ENCODE data around the gene TLE4. TPM values are rescaled to one million over a fixed set of nuclear protein-coding genes. Genes with fewer than 3 reads are reported as not detected.
"Not testable (repeated sequence)": the region's sequence is repeated elsewhere in the genome, so short reads cannot be mapped to it uniquely, and the experiment has no call there.

TLE4 gene
- total RNA-seq, 1 experiment from 2014 or later: 8.7 TPM

GRCh38 chr9:79603222-79603920 is 31.6 kb downstream of the TLE4 start:
- Mint-ChIP-seq H3K27ac (ENCODE audit: low read depth, unreplicated experiment) (no peak overlapping the region), H3K36me3 (ENCODE audit: insufficient read depth, unreplicated experiment) (no peaks in the 10 kb centered on the region), H3K27me3 (ENCODE audit: insufficient read depth, unreplicated experiment) (no peaks in the 10 kb centered on the region), H3K4me3 (ENCODE audit: unreplicated experiment) (no peak overlapping the region), H3K9me3 (ENCODE audit: unreplicated experiment) (no peaks in the 10 kb centered on the region), H3K4me1 (ENCODE audit: insufficient read depth, unreplicated experiment) (no peaks in the 10 kb centered on the region)
- BruUV-seq (replicated peaks): no TSS peak
- TF ChIP-seq, protein P1, sequence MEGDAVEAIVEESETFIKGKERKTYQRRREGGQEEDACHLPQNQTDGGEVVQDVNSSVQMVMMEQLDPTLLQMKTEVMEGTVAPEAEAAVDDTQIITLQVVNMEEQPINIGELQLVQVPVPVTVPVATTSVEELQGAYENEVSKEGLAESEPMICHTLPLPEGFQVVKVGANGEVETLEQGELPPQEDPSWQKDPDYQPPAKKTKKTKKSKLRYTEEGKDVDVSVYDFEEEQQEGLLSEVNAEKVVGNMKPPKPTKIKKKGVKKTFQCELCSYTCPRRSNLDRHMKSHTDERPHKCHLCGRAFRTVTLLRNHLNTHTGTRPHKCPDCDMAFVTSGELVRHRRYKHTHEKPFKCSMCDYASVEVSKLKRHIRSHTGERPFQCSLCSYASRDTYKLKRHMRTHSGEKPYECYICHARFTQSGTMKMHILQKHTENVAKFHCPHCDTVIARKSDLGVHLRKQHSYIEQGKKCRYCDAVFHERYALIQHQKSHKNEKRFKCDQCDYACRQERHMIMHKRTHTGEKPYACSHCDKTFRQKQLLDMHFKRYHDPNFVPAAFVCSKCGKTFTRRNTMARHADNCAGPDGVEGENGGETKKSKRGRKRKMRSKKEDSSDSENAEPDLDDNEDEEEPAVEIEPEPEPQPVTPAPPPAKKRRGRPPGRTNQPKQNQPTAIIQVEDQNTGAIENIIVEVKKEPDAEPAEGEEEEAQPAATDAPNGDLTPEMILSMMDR (IDR thresholded peaks at IDR 0.05; ENCODE audit: unreplicated experiment): no peak
- CTCF ChIA-PET: no interaction called here
- no peak for DNase-seq (ENCODE audit: unreplicated experiment)
- intact Hi-C loops (cut with micrococcal nuclease): no loop called here
- POLR2A ChIA-PET: no interaction called here

- no peaks in the 10 kb centered on the region for H3K27me3 Mint-ChIP-seq (ENCODE audit: insufficient read depth, unreplicated experiment)
- H3K4me1 Mint-ChIP-seq (ENCODE audit: insufficient read depth, unreplicated experiment): no peaks in the 10 kb centered on the region
- ChIA-PET CTCF (interaction anchor here (0.6 kb wide), 1 partner anchor 1100 kb away, joined by 3 read pairs; no protein-coding TSS in a partner anchor), POLR2A (interaction anchor here (0.7 kb wide), 1 partner anchor 29 kb away, joined by 3 read pairs; no protein-coding TSS in a partner anchor)
- no peak overlapping the region for H3K27ac Mint-ChIP-seq (ENCODE audit: low read depth, unreplicated experiment)
- DNase-seq (ENCODE audit: unreplicated experiment): no peak
- no peak overlapping the region for H3K4me3 Mint-ChIP-seq (ENCODE audit: unreplicated experiment)
- intact Hi-C loops (cut with micrococcal nuclease): no loop called here
- TF ChIP-seq, protein P1 (IDR thresholded peaks at IDR 0.05; ENCODE audit: unreplicated experiment): no peak
- no peaks in the 10 kb centered on the region for H3K9me3 Mint-ChIP-seq (ENCODE audit: unreplicated experiment)
- no peaks in the 10 kb centered on the region for H3K36me3 Mint-ChIP-seq (ENCODE audit: insufficient read depth, unreplicated experiment)
- BruUV-seq (replicated peaks): no TSS peak
These were observed 32.4 kb downstream of the TLE4 start for GRCh38 chr9:79604149-79604548.

GRCh38 chr9:79604921-79605562 is 33.3 kb downstream of the TLE4 start:
- DNase-seq (ENCODE audit: unreplicated experiment): no peak
- BruUV-seq (replicated peaks): no TSS peak
- CTCF ChIA-PET: interaction anchor here (0.7 to 0.9 kb wide), 2 partner anchors 9 to 550 kb away, joined by 3 read pairs; no protein-coding TSS in a partner anchor

DNA sequence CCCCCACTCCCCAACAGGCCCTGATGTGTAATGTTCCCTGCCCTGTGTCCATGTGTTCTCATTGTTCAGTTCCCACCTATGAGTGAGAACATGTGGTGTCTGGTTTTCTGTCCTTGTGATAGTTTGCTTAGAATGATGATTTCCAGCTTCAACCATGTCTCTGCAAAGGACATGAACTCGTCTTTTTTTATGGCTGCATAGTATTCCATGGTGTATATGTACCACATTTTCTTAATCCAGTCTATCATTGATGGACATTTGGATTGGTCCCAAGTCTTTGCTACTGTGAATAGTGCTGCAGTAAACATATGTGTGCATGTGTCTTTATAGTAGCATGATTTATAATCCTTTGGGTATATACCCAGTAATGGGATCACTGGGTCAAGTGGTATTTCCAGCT is 34.8 kb downstream of the TLE4 start:
- H3K4me1 Mint-ChIP-seq (ENCODE audit: insufficient read depth, unreplicated experiment); H3K9me3 Mint-ChIP-seq (ENCODE audit: unreplicated experiment); H3K27me3 Mint-ChIP-seq (ENCODE audit: insufficient read depth, unreplicated experiment); POLR2A ChIA-PET; CTCF ChIA-PET; H3K27ac Mint-ChIP-seq (ENCODE audit: low read depth, unreplicated experiment); H3K4me3 Mint-ChIP-seq (ENCODE audit: unreplicated experiment); BruUV-seq (replicated peaks); DNase-seq (ENCODE audit: unreplicated experiment); intact Hi-C loops (cut with micrococcal nuclease); H3K36me3 Mint-ChIP-seq (ENCODE audit: insufficient read depth, unreplicated experiment): not testable (repeated sequence)

More at GRCh38 chr9:79604921-79605562, 33.3 kb downstream of the TLE4 start:
- POLR2A ChIA-PET: interaction anchor here (0.5 kb wide), 1 partner anchor 33 kb away, joined by 3 read pairs; the partner anchor contains the start of gene TLE4
- Mint-ChIP-seq H3K4me3 (ENCODE audit: unreplicated experiment) (no peak overlapping the region), H3K4me1 (ENCODE audit: insufficient read depth, unreplicated experiment) (no peaks in the 10 kb centered on the region), H3K27me3 (ENCODE audit: insufficient read depth, unreplicated experiment) (no peaks in the 10 kb centered on the region), H3K27ac (ENCODE audit: low read depth, unreplicated experiment) (no peak overlapping the region), H3K9me3 (ENCODE audit: unreplicated experiment) (no peaks in the 10 kb centered on the region), H3K36me3 (ENCODE audit: insufficient read depth, unreplicated experiment) (no peaks in the 10 kb centered on the region)
- intact Hi-C loops (cut with micrococcal nuclease): no loop called here
- TF ChIP-seq, protein P1 (IDR thresholded peaks at IDR 0.05; ENCODE audit: unreplicated experiment): no peak
